ENCODE data around the gene OR5AL1.

DNA sequence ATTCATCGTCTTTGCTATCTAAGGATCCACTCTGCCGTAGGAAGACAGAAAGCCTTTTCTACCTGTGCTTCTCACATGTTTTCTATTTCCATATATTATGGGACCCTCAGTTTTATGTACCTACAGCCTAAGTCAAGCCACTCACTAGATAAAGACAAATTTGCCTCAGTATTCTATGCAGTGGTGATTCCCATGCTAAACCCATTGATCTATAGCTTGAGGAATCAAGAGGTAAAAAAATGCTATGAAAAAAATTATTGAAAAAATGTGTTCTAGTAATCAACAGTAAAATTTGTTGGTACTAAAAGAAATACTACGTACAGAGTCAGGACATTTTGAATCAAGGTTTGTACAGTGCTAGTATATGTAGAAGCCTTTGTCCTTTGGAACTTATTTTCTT, 18.1 kb upstream of the OR5AL1 start:
- no peak for TF ChIP-seq POLR2A (IDR thresholded peaks at IDR 0.05; ENCODE audit: low read depth, low read length)
- TF ChIP-seq TAF1 (IDR thresholded peaks at IDR 0.05; ENCODE audit: borderline replicate concordance, low read depth, low read length) = no peak
- no peak for TF ChIP-seq POLR2AphosphoS5 (IDR thresholded peaks at IDR 0.05; ENCODE audit: low read depth, low read length)
